Measurements from ENCODE around the gene ITIH4. TPM values are rescaled to one million over a fixed set of nuclear protein-coding genes. Genes with fewer than 3 reads are reported as not detected.

Gene ITIH4
- total and polyA plus RNA-seq, 9 of the 15 experiments (the other 6 are each of a cell fraction or from before 2014, with no cell fraction given) = 0.09 to 0.62 (median 0.20) TPM; not detected in 6

DNA sequence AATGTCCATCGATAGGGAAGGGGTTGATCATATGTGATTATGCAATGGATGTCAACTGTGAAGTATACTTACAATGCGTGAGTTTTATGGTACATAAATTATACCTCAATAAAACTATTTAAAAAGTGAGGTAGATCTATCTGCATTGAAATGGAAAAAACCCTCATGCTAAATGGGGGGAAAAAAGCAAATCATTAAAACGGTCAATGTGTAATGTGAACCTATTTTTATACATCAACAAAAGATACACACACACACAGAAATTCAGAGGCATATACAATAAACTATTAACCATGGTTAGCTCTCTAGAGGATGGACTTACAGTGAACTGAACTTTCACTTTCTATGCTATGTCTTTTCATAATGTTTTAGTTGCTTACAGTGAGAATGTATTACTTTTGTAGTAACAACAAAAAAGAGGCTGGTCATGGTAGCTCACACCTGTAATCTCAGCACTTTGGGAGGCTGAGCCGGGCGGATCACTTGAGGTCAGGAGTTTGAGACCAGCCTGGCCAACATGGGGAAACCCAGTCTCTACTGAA is 43.8 kb upstream of the ITIH4 start:
- Histone ChIP-seq H3K4me3 (no peak overlapping the region), H3K9ac (ENCODE audit: insufficient read depth in 1 of 2, low read depth in 2 of 2, low read length in 2 of 2) (no peak overlapping the region), H3K9me1 (ENCODE audit: control insufficient read depth, insufficient read depth, low read length) (no peaks in the 10 kb centered on the region), H3K36me3 (ENCODE audit: control insufficient read depth, insufficient read depth, low read length) (no peaks in the 10 kb centered on the region), H3K27me3 (ENCODE audit: control insufficient read depth in 2 of 2, insufficient read depth in 2 of 2, low read length in 2 of 2) (no peaks in the 10 kb centered on the region), H3K4me2 (ENCODE audit: insufficient read depth, low read length) (peak overlapping the region; percentile 52; the same call in 1 of the 2 replicates), H3K79me2 (ENCODE audit: control insufficient read depth, insufficient read depth, low read length) (no peaks in the 10 kb centered on the region), H3K9me3 (replicated peaks; ENCODE audit: control insufficient read depth, insufficient read depth, low read depth, low read length) (no peaks in the 10 kb centered on the region), H3K27ac (ENCODE audit: extremely low read depth, low read depth, low read length) (no peak overlapping the region), H4K20me1 (replicated peaks; ENCODE audit: control insufficient read depth, insufficient read depth, low read length) (no peaks in the 10 kb centered on the region), H2AFZ (ENCODE audit: low read depth, low read length) (no peak overlapping the region), H3K4me1 (replicated peaks in 1 of 2; ENCODE audit: control insufficient read depth in 2 of 2, insufficient read depth in 2 of 2, low read length in 2 of 2) (peaks cover 10 to 42% of the 10 kb centered on the region in 2 experiments)
- intact Hi-C loops (cut with micrococcal nuclease) = no loop called here
- CTCF ChIA-PET (ENCODE audit: low intra/inter-chr PET ratio) = no interaction called here
- no TSS peak for BruUV-seq (replicated peaks)
- ATAC-seq (no peak), DNase-seq (ENCODE audit: extremely low read depth in 1 of 4, low spot score in 3 of 4) (no peak), FAIRE-seq (no peak)
- POLR2A ChIA-PET = interaction anchor here (1.0 to 1.4 kb wide), 2 partner anchors 15 to 19 kb away, joined by 4 read pairs; no protein-coding TSS in a partner anchor
- in situ Hi-C loops (cut with MboI) = no loop called here
- TF ChIP-seq CEBPB (tag; IDR thresholded peaks at IDR 0.05) = peak; percentile 6; the same call in 1 of the 2 replicates
- no peak for TF ChIP-seq ZNF766 (CRISPR knock-in tag; conservative IDR thresholded peaks at IDR 0.05)
- no peak for TF ChIP-seq RNF2 (IDR thresholded peaks at IDR 0.05)
- TF ChIP-seq SOX6 (IDR thresholded peaks at IDR 0.05) = no peak
- no peak for TF ChIP-seq CBX8 (IDR thresholded peaks at IDR 0.05; ENCODE audit: borderline replicate concordance, extremely low read depth, low read depth, low read length, poor library complexity, severe bottlenecking)
- TF ChIP-seq ARNT (IDR thresholded peaks at IDR 0.05) = no peak
- no peak for TF ChIP-seq CEBPG (CRISPR knock-in tag; IDR thresholded peaks at IDR 0.05)
- peak; percentile 60 to 72; a peak in 2 of 4 replicates for TF ChIP-seq CEBPG (tag; conservative IDR thresholded peaks at IDR 0.05 in 1 of 2, IDR thresholded peaks at IDR 0.05 in 1 of 2)
- 0 out of 2 replicates have a peak, but pooled peaks have one; percentile 14 for TF ChIP-seq ZNF584 (CRISPR knock-in tag; IDR thresholded peaks at IDR 0.05; ENCODE audit: low read depth)
- no peak for TF ChIP-seq ZEB2 (IDR thresholded peaks at IDR 0.05)
- TF ChIP-seq CTBP1 (IDR thresholded peaks at IDR 0.05; ENCODE audit: borderline replicate concordance) = no peak
- TF ChIP-seq, protein P1, sequence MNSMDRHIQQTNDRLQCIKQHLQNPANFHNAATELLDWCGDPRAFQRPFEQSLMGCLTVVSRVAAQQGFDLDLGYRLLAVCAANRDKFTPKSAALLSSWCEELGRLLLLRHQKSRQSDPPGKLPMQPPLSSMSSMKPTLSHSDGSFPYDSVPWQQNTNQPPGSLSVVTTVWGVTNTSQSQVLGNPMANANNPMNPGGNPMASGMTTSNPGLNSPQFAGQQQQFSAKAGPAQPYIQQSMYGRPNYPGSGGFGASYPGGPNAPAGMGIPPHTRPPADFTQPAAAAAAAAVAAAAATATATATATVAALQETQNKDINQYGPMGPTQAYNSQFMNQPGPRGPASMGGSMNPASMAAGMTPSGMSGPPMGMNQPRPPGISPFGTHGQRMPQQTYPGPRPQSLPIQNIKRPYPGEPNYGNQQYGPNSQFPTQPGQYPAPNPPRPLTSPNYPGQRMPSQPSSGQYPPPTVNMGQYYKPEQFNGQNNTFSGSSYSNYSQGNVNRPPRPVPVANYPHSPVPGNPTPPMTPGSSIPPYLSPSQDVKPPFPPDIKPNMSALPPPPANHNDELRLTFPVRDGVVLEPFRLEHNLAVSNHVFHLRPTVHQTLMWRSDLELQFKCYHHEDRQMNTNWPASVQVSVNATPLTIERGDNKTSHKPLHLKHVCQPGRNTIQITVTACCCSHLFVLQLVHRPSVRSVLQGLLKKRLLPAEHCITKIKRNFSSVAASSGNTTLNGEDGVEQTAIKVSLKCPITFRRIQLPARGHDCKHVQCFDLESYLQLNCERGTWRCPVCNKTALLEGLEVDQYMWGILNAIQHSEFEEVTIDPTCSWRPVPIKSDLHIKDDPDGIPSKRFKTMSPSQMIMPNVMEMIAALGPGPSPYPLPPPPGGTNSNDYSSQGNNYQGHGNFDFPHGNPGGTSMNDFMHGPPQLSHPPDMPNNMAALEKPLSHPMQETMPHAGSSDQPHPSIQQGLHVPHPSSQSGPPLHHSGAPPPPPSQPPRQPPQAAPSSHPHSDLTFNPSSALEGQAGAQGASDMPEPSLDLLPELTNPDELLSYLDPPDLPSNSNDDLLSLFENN (IDR thresholded peaks at IDR 0.05; ENCODE audit: low read depth in 2 of 2, low read length in 2 of 2) = no peak
- peak; percentile 2; the same call in 1 of the 2 replicates for TF ChIP-seq SMARCA4 (IDR thresholded peaks at IDR 0.05)
- no peak for TF ChIP-seq KDM2B (CRISPR knock-in tag; IDR thresholded peaks at IDR 0.05)
- TF ChIP-seq, protein P2, sequence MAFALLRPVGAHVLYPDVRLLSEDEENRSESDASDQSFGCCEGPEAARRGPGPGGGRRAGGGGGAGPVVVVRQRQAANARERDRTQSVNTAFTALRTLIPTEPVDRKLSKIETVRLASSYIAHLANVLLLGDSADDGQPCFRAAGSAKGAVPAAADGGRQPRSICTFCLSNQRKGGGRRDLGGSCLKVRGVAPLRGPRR (CRISPR knock-in tag; IDR thresholded peaks at IDR 0.05) = no peak
- 48% methylated on average over 5 of the region's 5 CpGs for WGBS (ENCODE audit: insufficient coverage, low coverage, missing lambda C conversion rate)

Measured in K562 (cell line).